ENCODE data around the gene CROCC2. TPM values are rescaled to one million over a fixed set of nuclear protein-coding genes. Genes with fewer than 3 reads are reported as not detected.
A peak's percentile ranks its signal among the peaks of the same experiment; 100 is the strongest.

CROCC2 gene
- total RNA-seq, 1 donor from 2014 or later: not detected

DNA sequence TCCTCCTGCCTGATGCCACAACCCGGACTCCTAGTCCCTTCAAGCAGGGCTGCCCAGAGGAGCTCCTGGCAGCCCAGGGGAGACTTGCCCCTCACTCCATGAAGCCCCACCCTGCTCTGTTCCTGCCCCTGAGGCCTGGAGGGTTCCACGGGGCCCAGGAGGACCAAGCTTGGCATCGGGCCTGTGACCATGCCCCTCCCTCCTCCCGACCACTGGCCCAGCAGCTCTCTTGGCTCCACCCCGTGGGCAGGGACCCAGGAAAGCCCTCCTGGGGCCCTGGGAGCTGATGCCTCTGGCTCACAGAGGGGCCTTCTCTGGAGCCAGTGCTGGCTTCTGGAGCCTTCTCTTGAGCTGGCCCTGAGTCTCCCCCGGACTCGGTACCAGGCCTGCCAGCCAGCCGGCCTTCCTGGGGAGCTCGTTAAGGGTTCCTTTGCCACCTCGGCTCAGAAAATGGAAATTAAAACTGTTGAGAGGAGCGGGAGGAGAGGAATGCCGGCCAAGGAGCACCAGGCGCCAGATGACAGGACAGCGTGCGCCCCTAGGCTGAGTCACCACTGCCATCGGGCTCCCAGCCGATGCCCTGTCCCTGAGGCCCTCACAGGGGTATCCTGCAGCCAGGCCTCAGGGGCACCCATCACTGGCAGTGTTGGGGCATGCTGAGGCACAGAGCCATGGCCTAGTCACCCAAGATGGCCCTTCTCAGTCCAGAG is 51.7 kb downstream of the CROCC2 start:
- no peaks in the 10 kb centered on the region for H3K36me3 Mint-ChIP-seq (ENCODE audit: low read depth)
- H3K4me1 Mint-ChIP-seq (ENCODE audit: low read depth): peaks cover 13% of the 10 kb centered on the region
- no peak for DNase-seq (ENCODE audit: low spot score)
- no peak for TF ChIP-seq CTCF (IDR thresholded peaks at IDR 0.05)
- no peaks in the 10 kb centered on the region for H3K9me3 Mint-ChIP-seq (ENCODE audit: low read depth)
- H3K4me3 Mint-ChIP-seq (ENCODE audit: unreplicated experiment): no peak overlapping the region
- H3K27me3 Mint-ChIP-seq (ENCODE audit: low read depth): peaks cover 41% of the 10 kb centered on the region
- H3K27ac Mint-ChIP-seq (ENCODE audit: unreplicated experiment): no peak overlapping the region

- no peak overlapping the region for H3K4me3 Mint-ChIP-seq (ENCODE audit: unreplicated experiment)
- TF ChIP-seq CTCF (IDR thresholded peaks at IDR 0.05): no peak
- H3K27me3 Mint-ChIP-seq (ENCODE audit: low read depth): peaks cover 36% of the 10 kb centered on the region
- no peak overlapping the region for H3K27ac Mint-ChIP-seq (ENCODE audit: unreplicated experiment)
- peak; percentile 75 for DNase-seq (ENCODE audit: low spot score)
- H3K9me3 Mint-ChIP-seq (ENCODE audit: low read depth): no peaks in the 10 kb centered on the region
- peaks cover 13% of the 10 kb centered on the region for H3K4me1 Mint-ChIP-seq (ENCODE audit: low read depth)
- H3K36me3 Mint-ChIP-seq (ENCODE audit: low read depth): no peaks in the 10 kb centered on the region
Measured at GRCh38 chr2:240958366-240959213, 52.5 kb downstream of the CROCC2 start.

DNA sequence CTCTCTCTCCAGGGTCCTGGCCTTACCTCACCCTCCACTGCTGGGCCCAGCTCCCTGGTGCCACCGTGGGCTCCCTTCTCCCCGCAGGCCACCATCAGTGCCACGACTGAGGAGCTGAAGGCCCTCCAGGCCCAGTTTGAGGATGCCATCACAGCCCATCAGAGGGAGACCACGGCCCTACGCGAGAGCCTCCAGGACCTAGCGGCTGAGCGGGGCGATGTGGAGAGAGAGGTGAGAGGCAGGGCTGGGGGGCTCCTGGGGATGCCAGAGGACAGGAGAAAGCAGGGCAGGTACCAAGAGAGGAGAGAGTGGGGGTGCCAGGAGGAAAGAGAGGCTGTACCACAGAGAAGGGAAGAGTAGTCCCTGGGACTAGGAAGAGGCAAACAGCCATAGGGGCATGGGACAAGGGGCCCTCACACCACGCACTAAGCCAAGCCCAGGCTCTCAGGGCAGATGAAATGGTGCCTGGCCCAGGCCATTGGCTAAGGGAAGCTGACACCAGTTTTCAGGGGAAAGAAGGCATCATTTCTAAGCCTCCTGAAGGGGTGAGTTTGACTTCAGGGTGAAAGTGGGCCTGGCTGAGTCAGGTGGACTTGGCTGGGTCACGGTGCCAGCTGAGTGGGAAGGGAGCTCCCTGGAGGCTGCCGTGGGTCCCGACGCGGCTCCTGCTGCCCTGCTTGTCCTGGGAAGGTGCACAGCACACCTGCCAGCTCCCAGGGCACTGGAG is 53.2 kb downstream of the CROCC2 start:
- Mint-ChIP-seq H3K36me3 (ENCODE audit: low read depth) (no peaks in the 10 kb centered on the region), H3K4me1 (ENCODE audit: low read depth) (peaks cover 13% of the 10 kb centered on the region), H3K9me3 (ENCODE audit: low read depth) (no peaks in the 10 kb centered on the region), H3K27me3 (ENCODE audit: low read depth) (peaks cover 28% of the 10 kb centered on the region), H3K4me3 (ENCODE audit: unreplicated experiment) (no peak overlapping the region), H3K27ac (ENCODE audit: unreplicated experiment) (no peak overlapping the region)
- no peak for TF ChIP-seq CTCF (IDR thresholded peaks at IDR 0.05)
- DNase-seq (ENCODE audit: low spot score): peak; percentile 82

DNA sequence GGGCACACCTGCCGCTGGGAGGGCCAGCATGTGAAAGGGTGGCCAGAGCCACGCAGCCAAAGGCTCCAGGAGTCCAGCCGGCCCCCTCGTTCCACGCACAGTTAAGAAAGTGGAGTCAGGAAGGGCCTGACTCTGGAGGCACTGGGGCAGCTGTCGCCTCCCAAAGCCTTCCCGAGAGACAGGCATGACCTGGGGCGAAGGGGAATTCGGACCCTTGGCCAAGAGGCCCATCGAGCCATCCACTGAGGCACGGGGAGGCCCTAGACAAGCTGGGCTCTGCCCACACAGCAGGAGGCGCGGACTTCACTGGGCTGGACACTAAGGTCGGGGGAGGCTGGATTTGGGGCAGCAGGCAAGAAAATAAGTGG is 53.8 kb downstream of the CROCC2 start:
- Mint-ChIP-seq H3K9me3 (ENCODE audit: low read depth) (no peaks in the 10 kb centered on the region), H3K27me3 (ENCODE audit: low read depth) (peaks cover 23% of the 10 kb centered on the region), H3K27ac (ENCODE audit: unreplicated experiment) (no peak overlapping the region), H3K4me3 (ENCODE audit: unreplicated experiment) (no peak overlapping the region), H3K36me3 (ENCODE audit: low read depth) (no peaks in the 10 kb centered on the region), H3K4me1 (ENCODE audit: low read depth) (peaks cover 13% of the 10 kb centered on the region)
- TF ChIP-seq CTCF (IDR thresholded peaks at IDR 0.05): no peak
- peak; percentile 77 for DNase-seq (ENCODE audit: low spot score)

All from chondrocyte (in vitro differentiated cells).